HG02885 (cell line): Measurements from ENCODE around the gene YPEL2.
"Not testable (repeated sequence)": the region's sequence is repeated elsewhere in the genome, so short reads cannot be mapped to it uniquely, and the experiment has no call there.

ENCODE experiments used
- ATAC-seq: cut with Tn5 transposase; IDR thresholded peaks from one replicate; pipeline ENCODE4 v1.9.1; 2021; ENCODE audit warnings: mild to moderate bottlenecking; ENCODE audit not compliant: unreplicated experiment, poor library complexity

The YPEL2 gene

DNA sequence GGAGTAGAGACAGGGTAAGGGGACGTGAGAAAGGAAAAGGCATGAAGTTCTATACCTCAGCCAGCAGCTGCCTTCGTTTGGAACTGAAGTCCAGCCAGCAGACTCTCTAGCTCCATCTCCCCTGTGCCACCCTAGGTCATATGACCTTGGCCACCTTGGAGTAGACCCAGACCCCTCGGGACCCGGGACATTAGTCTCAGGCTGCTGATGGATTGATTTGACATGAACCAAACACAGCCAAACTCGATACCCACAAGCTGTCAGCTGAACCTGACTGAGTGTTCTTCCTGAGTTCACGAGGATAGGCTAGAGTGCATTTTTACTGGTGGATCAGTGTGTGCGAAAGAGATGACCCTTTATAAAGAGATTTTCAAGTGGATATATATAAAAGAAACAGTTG, 68.5 kb downstream of the YPEL2 start:
- no peak for ATAC-seq

DNA sequence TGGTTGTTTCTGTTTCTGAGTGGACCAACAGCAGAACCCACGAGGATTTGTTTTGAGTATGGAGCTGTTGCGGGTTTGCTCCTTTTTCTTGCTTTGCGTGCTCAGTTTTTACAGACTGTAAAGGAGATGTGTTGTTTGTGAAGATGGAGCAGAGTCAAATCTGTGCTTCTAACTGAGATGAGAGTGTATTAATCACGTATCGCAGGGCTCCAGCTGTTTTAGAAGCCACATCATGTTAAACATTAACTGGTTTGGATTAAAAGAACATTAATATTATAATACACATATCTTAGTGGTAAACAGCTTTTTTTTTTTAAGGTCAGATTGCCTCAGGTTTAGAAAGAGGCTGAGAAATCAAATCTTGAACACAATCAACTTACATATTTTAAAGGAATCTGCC, 69.4 kb downstream of the YPEL2 start:
- no peak for ATAC-seq

GRCh38 chr17:59401274-59401673, 69.8 kb downstream of the YPEL2 start:
- ATAC-seq: no peak

- no peak for ATAC-seq
Measured at GRCh38 chr17:59401725-59402124, 70.3 kb downstream of the YPEL2 start.

DNA sequence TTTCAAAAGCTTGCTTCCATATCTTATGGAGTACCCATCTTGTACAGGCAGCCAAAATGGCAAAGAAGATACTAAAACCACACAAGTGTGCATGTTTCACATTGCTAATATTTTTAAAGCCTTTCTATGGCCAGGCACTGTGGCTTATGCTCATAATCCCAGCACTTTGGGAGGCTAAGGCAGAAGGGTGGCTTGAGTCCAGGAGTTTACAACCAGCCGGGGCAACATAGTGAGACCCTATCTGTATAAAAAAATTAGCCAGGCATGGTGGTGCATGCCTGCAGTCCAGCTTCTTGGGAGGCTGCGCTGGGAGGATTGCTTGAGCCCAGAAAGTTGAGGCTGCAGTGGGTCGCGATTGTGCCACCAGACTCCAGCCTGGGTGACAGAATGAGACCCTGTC, 71.3 kb downstream of the YPEL2 start:
- no peak for ATAC-seq

GRCh38 chr17:59404471-59404870, 73.0 kb downstream of the YPEL2 start:
- ATAC-seq: no peak

DNA sequence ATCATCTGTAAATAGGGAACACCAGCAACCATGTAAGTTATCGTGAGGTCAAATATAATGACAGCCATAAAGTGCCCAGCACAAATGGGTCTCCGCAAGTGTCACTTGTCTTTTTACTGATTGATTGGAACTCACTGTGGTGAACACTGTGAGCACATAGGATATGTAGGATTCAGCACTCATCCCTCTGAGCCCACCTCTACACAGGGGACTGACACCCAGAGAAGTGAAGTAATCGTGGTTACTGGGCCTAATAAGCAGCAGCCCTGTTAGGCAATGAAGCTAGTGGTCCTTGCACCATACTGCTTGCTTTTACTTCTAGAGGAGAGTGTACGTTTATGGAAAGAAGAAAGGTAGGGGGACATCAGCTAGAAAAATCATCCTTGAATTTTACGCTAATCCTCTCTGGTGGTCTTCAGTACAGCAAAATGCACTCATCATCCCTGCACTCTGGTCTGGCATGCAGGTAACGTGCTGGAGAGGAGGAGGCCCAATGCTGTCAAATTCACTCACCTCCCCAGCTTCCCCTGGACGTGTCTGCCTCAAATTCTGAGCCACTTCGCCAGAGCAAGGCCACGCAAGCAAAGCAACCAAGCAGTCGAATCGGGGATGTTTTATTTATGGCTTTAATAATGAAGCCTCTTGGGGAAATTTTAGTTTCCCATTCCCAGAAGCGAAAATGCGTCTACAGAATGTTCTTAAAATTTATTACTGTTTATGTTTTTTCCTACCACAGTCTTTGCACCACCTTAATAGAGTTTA, 74.7 kb downstream of the YPEL2 start:
- no peak for ATAC-seq

DNA sequence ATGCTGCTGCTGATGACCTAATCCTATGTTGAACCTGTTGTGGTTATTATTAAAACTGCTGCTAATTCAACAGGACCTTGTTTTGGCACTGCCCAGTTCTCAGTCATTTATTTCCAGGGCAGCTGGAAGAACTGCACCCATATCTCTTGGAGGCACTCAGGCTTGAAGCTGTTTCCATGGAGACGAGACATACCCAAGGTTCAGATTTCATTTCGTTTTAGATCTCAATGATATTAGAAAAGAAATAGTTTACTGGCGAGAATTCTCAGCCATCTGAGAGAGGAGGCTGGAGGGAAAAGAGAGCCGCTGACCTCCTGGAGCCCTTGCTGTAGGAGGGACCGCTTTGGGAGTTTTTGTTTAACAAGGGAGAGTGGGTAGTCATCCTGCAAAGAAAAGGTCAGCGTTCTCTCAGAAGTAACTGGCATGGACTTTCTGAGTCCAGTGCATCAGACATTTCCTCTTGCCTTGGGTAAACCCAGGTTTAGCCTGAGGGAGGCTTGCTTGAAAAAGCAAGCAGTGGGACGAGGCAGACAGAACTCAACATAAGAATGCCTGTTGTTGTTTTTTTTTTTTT, 75.4 kb downstream of the YPEL2 start:
- no peak for ATAC-seq

DNA sequence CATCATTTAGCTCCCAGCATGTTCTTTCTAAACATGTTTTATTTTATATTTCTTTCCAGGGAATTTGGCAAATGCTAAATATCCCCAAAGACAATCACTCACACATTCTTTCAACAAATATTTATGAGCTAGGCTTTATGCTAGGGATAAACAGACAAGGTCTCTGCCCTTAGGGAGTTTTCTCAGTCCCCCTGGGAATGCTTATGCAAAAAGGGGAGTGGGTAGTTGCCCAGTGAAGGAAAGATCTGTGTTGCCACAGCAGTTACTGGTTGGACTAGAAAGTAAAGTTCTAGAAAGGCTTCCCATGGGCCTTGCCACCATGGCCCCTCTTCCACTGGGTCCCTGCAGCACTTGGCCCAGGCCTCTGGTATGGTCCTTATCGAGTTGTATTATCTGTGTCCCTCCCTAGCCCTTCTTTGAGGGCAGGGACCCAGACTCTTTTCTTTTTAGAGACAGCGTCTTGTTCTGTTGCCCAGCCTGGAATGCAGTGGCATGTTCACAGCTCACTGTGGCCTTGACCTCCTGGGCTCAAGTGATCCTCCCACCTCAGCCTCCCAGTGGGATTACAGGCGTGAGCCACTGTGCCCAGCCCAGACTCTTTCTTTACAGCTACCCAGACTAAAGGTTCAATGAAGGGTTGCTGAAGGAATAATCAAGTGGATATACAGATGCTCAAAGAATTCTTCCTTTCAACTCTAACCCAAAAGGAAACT, 78.0 kb downstream of the YPEL2 start:
- no peak for ATAC-seq

DNA sequence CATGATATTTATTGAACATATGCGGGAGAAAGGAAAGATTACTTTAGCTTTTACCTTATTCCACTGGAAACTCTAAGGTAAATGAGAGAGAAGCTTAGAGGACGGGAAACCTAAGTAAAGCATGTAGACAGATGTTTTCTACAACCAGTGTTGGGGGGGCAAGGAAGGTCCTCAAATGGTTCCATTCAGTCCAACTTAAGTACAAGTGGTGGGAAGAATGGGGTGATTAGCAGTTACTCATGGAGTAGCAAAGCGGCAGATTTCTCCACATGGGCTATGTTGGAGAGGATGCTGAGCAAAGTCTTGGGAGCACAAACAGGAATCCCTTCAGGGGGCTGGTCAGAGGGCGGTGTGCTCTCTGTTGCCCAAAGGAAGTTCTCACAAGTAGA, 78.6 kb downstream of the YPEL2 start:
- ATAC-seq: no peak

DNA sequence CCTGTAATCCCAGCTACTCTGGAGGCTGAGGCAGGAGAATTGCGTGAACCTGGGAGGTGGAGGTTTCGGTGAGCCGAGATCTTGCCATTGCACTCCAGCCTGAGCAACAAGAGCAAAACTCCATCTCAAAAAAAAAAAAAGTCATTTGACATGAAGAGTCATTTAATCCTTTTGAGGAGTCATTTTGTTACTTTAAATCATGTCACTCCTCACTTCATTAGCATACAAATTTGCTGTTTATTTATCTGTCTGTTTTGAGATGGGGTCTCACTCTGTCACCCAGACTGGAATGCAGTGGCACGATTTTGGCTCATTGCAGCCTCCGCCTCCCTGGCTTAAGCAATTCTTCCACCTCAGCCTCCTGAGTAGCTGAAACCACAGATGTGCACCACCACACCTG, 81.0 kb downstream of the YPEL2 start:
- not testable (repeated sequence) for ATAC-seq

DNA sequence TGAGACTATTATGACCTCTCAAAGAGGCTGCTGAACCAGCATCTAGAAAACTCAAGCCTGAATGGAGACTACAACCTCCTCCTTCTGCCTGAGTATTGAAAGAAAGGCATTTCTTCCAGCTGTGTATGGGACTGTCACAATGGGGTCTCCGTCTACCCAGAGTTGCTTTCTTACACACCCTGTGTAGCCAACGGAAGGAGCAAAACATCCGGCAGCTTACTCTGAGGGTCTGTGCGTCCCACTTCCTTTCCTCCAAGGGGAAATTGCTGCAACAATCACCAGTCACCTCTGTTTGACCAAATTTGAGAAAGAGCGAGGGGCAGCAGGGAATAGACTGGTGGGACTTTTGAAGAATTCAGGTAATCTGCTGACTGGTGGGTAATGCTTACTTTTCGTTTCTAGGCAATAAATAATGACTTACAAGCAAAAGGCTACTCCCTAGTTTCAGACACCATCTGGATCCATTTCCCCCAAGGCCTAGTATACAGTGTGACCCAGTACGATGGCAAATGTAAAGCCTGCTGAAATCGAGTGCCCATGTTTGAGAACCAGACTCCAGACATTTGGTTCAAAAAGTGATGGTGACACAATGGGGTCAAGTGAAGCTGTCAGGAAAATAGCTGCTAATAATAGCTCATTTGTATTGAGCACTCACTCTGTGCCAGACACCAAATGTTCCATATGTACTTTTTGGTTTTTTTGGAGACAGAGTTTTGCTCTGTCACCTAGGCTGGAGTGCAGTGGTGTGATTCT, 81.7 kb downstream of the YPEL2 start:
- no peak for ATAC-seq

- no peak for ATAC-seq
Measured at GRCh38 chr17:59415397-59415796, 83.9 kb downstream of the YPEL2 start.

DNA sequence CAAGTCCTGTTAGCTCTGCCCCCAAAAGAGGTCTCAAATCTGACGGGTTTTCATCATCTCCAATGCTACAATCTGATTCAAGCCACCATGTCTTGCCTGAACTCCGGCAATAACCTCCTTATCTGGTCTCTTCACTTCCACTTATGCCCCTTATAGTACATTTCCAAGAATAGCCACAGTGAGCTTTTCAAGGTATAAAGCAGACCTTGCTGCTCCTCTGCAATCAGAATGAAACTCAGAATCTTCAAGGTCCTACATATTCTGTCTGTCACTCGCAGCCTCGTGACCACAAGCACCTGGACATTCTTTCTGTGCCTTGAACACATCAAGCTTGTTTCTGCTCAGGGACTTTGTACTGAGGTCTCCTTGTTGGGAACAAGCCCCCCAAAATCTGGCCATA, 84.7 kb downstream of the YPEL2 start:
- ATAC-seq: no peak

DNA sequence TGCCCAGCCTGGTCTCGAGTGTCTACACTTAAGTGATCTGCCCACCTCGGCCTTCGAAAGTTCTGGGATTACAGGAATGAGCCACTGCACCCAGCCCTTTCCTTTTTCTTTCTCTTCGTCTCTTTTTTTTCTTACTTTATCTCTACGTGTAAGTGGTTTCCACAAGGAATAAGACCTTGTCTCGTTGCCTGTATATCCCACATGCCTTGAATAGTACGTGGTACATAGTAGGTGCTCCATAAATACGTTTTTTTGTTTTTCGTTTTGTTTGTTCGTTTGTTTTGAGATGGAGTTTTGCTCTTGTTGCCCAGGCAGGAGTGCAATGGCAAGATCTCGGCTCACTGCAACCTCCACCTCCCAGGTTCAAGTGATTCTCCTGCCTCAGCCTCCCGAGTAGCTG, 86.0 kb downstream of the YPEL2 start:
- ATAC-seq: no peak

DNA sequence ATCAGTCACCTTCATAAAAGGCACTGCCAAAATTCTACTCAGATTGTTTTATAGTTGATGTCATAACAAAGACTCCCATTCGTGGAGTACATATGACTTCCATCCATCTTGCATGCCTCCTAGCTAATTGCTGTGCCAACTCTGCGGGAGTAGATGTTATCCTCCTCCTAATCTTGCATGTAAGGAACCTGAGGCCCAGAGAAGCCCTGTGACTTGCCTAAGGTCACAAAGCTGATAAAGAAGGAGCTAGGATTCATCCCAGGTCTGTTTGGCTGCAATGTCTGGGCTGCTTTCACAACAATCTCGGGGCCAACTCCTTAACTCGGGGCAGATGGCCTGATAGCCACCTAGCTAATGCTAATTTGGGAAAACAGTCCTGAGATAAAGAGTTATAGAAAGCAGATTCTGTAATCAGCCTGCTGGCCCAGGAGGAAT, 87.3 kb downstream of the YPEL2 start:
- ATAC-seq: no peak

DNA sequence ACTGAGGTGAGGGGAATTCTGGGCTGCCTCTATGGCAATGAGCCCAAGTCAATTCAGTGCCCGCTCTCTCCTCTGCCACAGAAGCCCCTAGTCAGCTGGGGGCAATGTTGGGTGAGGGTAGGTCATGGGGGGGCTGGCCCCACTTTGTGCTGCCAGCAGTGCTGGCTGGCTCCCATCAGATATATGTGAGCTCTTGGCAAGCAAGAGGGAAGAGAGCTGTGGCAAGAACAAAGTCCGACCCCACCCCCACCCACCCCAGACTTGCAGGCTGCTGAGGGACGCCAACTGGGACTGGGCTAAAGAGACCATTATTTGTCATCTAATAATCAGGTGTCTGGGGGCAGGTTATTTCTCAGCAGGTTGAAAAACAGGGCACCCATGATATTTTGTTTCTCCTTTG, 89.4 kb downstream of the YPEL2 start:
- no peak for ATAC-seq

GRCh38 chr17:59421722-59422121, 90.3 kb downstream of the YPEL2 start:
- ATAC-seq: no peak

DNA sequence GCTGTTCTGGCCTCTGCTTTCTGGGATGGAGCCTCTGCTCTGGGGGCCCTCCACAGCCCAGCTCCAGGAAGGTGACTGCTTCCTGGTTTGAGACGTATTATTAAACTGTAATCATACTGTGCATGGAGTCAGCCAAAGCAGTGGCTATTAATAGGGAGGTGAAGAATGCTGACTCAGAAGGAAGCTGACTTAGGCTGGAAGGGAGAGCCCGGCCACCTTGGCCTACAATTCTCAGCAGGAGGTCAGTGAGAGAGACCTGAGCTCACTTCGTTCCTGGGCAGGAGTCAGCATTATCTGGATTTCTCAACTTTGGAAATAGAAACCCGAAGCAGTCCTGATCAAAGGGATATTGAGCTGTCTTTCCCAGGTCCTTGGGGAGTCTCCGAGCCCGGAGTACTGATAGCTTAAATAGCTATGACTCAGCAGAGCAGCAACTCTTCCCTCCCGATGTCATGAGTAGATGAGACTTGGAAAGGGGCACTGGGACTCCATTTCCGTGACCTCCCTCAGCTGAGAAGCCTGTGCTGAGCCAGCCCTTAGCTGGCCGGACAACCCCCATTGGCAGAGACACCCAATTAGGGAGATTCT, 91.8 kb downstream of the YPEL2 start:
- ATAC-seq: no peak

DNA sequence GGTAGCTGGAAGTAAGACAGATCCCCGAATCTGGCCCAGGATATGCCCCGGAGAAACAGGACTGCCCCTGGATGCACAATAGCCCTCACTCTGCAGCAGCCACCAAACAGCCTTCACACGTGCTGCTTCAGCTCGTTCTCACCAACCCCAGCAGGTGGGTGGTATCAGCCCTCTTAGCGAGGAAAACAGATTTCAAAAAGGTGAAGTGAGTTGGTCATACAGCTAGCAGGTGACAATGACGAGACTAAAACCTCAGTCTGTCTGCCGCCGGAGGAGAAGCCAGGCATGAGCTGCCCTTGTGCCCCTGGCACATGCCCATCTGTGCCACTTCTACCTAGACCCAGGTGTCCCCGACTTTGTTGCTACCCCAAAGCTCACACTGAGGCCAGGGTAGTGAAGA, 92.4 kb downstream of the YPEL2 start:
- no peak for ATAC-seq

GRCh38 chr17:59424331-59424730, 92.9 kb downstream of the YPEL2 start:
- ATAC-seq: no peak
